ENCODE results near the gene TMEM43.
"Not testable (repeated sequence)": the region's sequence is repeated elsewhere in the genome, so short reads cannot be mapped to it uniquely, and the experiment has no call there.

The TMEM43 gene

GRCh38 chr3:14119651-14120050, 5.2 kb upstream of the TMEM43 start:
- no peak overlapping the region for H2BK120ac ChIP-seq (ENCODE audit: low read depth, low read length)
- no peak overlapping the region for H3K23ac ChIP-seq (ENCODE audit: low read depth, low read length, poor library complexity)
- no CpG with 5 or more reads among the region's 2 CpGs for WGBS, 2 donors (ENCODE audit: extremely low coverage in 2 of 2, insufficient read length in 2 of 2, insufficient replicate concordance in 1 of 2)
- H3K79me1 ChIP-seq (ENCODE audit: low read depth, low read length), result peaks cover 1% of the 10 kb centered on the region
- peaks cover 6 to 40% of the 10 kb centered on the region in 2 donors for H3K36me3 ChIP-seq (replicated peaks in 1 of 2; ENCODE audit: control insufficient read depth in 2 of 2, insufficient read depth in 2 of 2, low read length in 2 of 2)
- no peak overlapping the region for H4K91ac ChIP-seq (ENCODE audit: low read depth, low read length, poor library complexity)
- no peak overlapping the region for H2AFZ ChIP-seq (ENCODE audit: low read length)
- no peak overlapping the region for H4K8ac ChIP-seq (ENCODE audit: low read depth, low read length)
- no peak overlapping the region for H3K4ac ChIP-seq (ENCODE audit: low read length)
- H3K4me2 ChIP-seq (ENCODE audit: insufficient read depth, low read length, poor library complexity, severe bottlenecking), result no peak overlapping the region
- peaks cover 0 to 7% of the 10 kb centered on the region in 2 donors for H3K4me1 ChIP-seq (ENCODE audit: control insufficient read depth in 2 of 2, insufficient read depth in 1 of 2, low read depth in 1 of 2, low read length in 2 of 2)
- no peak overlapping the region for H3K4me3 ChIP-seq (ENCODE audit: low read length in 2 of 2)
- H3K18ac ChIP-seq (ENCODE audit: low read length), result no peak overlapping the region
- H3K27ac ChIP-seq (replicated peaks; ENCODE audit: low read length), result no peak overlapping the region
- DNase-seq (ENCODE audit: low spot score), result no peak
- no peak overlapping the region for H3K14ac ChIP-seq (ENCODE audit: low read length)
- no peak overlapping the region for H2BK15ac ChIP-seq (ENCODE audit: low read length)
- no peaks in the 10 kb centered on the region for H3K9me3 ChIP-seq (replicated peaks in 1 of 2; ENCODE audit: control insufficient read depth in 2 of 2, insufficient read depth in 1 of 2, low read depth in 1 of 2, low read length in 2 of 2)
- H3K9ac ChIP-seq (ENCODE audit: low read depth, low read length, poor library complexity), result no peak overlapping the region
- H2BK12ac ChIP-seq (ENCODE audit: low read length), result no peak overlapping the region
- H2BK5ac ChIP-seq (ENCODE audit: low read length), result no peak overlapping the region
- no peaks in the 10 kb centered on the region for H3K27me3 ChIP-seq (ENCODE audit: control insufficient read depth in 3 of 3, insufficient read depth in 3 of 3, low read depth in 1 of 3, low read length in 3 of 3)
- H2AK5ac ChIP-seq (ENCODE audit: low read depth, low read length), result no peak overlapping the region

- H3K14ac ChIP-seq (ENCODE audit: low read length), result no peak overlapping the region
- H3K4ac ChIP-seq (ENCODE audit: low read length), result no peak overlapping the region
- H3K9me3 ChIP-seq (replicated peaks in 1 of 2; ENCODE audit: control insufficient read depth in 2 of 2, insufficient read depth in 1 of 2, low read depth in 1 of 2, low read length in 2 of 2), result no peaks in the 10 kb centered on the region
- H2BK5ac ChIP-seq (ENCODE audit: low read length), result no peak overlapping the region
- no peak overlapping the region for H2BK12ac ChIP-seq (ENCODE audit: low read length)
- H4K8ac ChIP-seq (ENCODE audit: low read depth, low read length), result no peak overlapping the region
- no peak overlapping the region for H2AK5ac ChIP-seq (ENCODE audit: low read depth, low read length)
- no CpG with 5 or more reads among the region's 11 CpGs for WGBS, 2 donors (ENCODE audit: extremely low coverage in 2 of 2, insufficient read length in 2 of 2, insufficient replicate concordance in 1 of 2)
- no peak overlapping the region for H2AFZ ChIP-seq (ENCODE audit: low read length)
- no peaks in the 10 kb centered on the region for H3K27me3 ChIP-seq (ENCODE audit: control insufficient read depth in 3 of 3, insufficient read depth in 3 of 3, low read depth in 1 of 3, low read length in 3 of 3)
- no peak overlapping the region for H3K27ac ChIP-seq (replicated peaks; ENCODE audit: low read length)
- no peak overlapping the region for H3K18ac ChIP-seq (ENCODE audit: low read length)
- no peak overlapping the region for H3K23ac ChIP-seq (ENCODE audit: low read depth, low read length, poor library complexity)
- H3K4me2 ChIP-seq (ENCODE audit: insufficient read depth, low read length, poor library complexity, severe bottlenecking), result no peak overlapping the region
- no peak for DNase-seq (ENCODE audit: low spot score)
- no peak overlapping the region for H4K91ac ChIP-seq (ENCODE audit: low read depth, low read length, poor library complexity)
- peaks cover 1% of the 10 kb centered on the region for H3K79me1 ChIP-seq (ENCODE audit: low read depth, low read length)
- H3K36me3 ChIP-seq (replicated peaks in 1 of 2; ENCODE audit: control insufficient read depth in 2 of 2, insufficient read depth in 2 of 2, low read length in 2 of 2), result peaks cover 6 to 34% of the 10 kb centered on the region in 2 donors
- no peak overlapping the region for H3K4me3 ChIP-seq (ENCODE audit: low read length in 2 of 2)
- no peak overlapping the region for H2BK120ac ChIP-seq (ENCODE audit: low read depth, low read length)
- H2BK15ac ChIP-seq (ENCODE audit: low read length), result no peak overlapping the region
- H3K9ac ChIP-seq (ENCODE audit: low read depth, low read length, poor library complexity), result no peak overlapping the region
- peaks cover 0 to 7% of the 10 kb centered on the region in 2 donors for H3K4me1 ChIP-seq (ENCODE audit: control insufficient read depth in 2 of 2, insufficient read depth in 1 of 2, low read depth in 1 of 2, low read length in 2 of 2)
These were observed 4.5 kb upstream of the TMEM43 start for GRCh38 chr3:14120111-14120920.

- H3K36me3 ChIP-seq (replicated peaks in 1 of 2; ENCODE audit: control insufficient read depth in 2 of 2, insufficient read depth in 2 of 2, low read length in 2 of 2), result peaks cover 2 to 27% of the 10 kb centered on the region in 2 donors
- not testable (repeated sequence) for H3K23ac ChIP-seq (ENCODE audit: low read depth, low read length, poor library complexity); H3K18ac ChIP-seq (ENCODE audit: low read length); H3K4me3 ChIP-seq (ENCODE audit: low read length in 2 of 2); H2BK12ac ChIP-seq (ENCODE audit: low read length); H3K4me2 ChIP-seq (ENCODE audit: insufficient read depth, low read length, poor library complexity, severe bottlenecking); H3K9me3 ChIP-seq (replicated peaks in 1 of 2; ENCODE audit: control insufficient read depth in 2 of 2, insufficient read depth in 1 of 2, low read depth in 1 of 2, low read length in 2 of 2); H3K9ac ChIP-seq (ENCODE audit: low read depth, low read length, poor library complexity); DNase-seq (ENCODE audit: low spot score); H4K8ac ChIP-seq (ENCODE audit: low read depth, low read length); H2AFZ ChIP-seq (ENCODE audit: low read length); H3K79me1 ChIP-seq (ENCODE audit: low read depth, low read length); H2AK5ac ChIP-seq (ENCODE audit: low read depth, low read length); H3K27me3 ChIP-seq (ENCODE audit: control insufficient read depth in 3 of 3, insufficient read depth in 3 of 3, low read depth in 1 of 3, low read length in 3 of 3); H2BK5ac ChIP-seq (ENCODE audit: low read length); H4K91ac ChIP-seq (ENCODE audit: low read depth, low read length, poor library complexity); H2BK15ac ChIP-seq (ENCODE audit: low read length); H3K27ac ChIP-seq (replicated peaks; ENCODE audit: low read length); H3K4me1 ChIP-seq (ENCODE audit: control insufficient read depth in 2 of 2, insufficient read depth in 1 of 2, low read depth in 1 of 2, low read length in 2 of 2); H2BK120ac ChIP-seq (ENCODE audit: low read depth, low read length); H3K14ac ChIP-seq (ENCODE audit: low read length); H3K4ac ChIP-seq (ENCODE audit: low read length)
- WGBS, 2 donors (ENCODE audit: extremely low coverage in 2 of 2, insufficient read length in 2 of 2, insufficient replicate concordance in 1 of 2), result no CpG with 5 or more reads among the region's 2 CpGs
These were observed 3.9 kb upstream of the TMEM43 start for GRCh38 chr3:14120921-14121448.

- peaks cover 7 to 12% of the 10 kb centered on the region in 2 donors for H3K4me1 ChIP-seq (ENCODE audit: control insufficient read depth in 2 of 2, insufficient read depth in 1 of 2, low read depth in 1 of 2, low read length in 2 of 2)
- H4K8ac ChIP-seq (ENCODE audit: low read depth, low read length), result no peak overlapping the region
- H3K27ac ChIP-seq (replicated peaks; ENCODE audit: low read length), result no peak overlapping the region
- H3K9me3 ChIP-seq (replicated peaks in 1 of 2; ENCODE audit: control insufficient read depth in 2 of 2, insufficient read depth in 1 of 2, low read depth in 1 of 2, low read length in 2 of 2), result no peaks in the 10 kb centered on the region
- no peak overlapping the region for H2BK12ac ChIP-seq (ENCODE audit: low read length)
- no peak overlapping the region for H2BK120ac ChIP-seq (ENCODE audit: low read depth, low read length)
- no peak overlapping the region for H3K4me3 ChIP-seq (ENCODE audit: low read length in 2 of 2)
- no peak overlapping the region for H3K4me2 ChIP-seq (ENCODE audit: insufficient read depth, low read length, poor library complexity, severe bottlenecking)
- no peak overlapping the region for H3K23ac ChIP-seq (ENCODE audit: low read depth, low read length, poor library complexity)
- H2AFZ ChIP-seq (ENCODE audit: low read length), result no peak overlapping the region
- no peak overlapping the region for H3K9ac ChIP-seq (ENCODE audit: low read depth, low read length, poor library complexity)
- no peak for DNase-seq (ENCODE audit: low spot score)
- H2BK15ac ChIP-seq (ENCODE audit: low read length), result no peak overlapping the region
- no peak overlapping the region for H2AK5ac ChIP-seq (ENCODE audit: low read depth, low read length)
- H3K14ac ChIP-seq (ENCODE audit: low read length), result no peak overlapping the region
- no peaks in the 10 kb centered on the region for H3K27me3 ChIP-seq (ENCODE audit: control insufficient read depth in 3 of 3, insufficient read depth in 3 of 3, low read depth in 1 of 3, low read length in 3 of 3)
- no peak overlapping the region for H3K18ac ChIP-seq (ENCODE audit: low read length)
- H3K4ac ChIP-seq (ENCODE audit: low read length), result no peak overlapping the region
- H4K91ac ChIP-seq (ENCODE audit: low read depth, low read length, poor library complexity), result no peak overlapping the region
- H2BK5ac ChIP-seq (ENCODE audit: low read length), result no peak overlapping the region
- H3K79me1 ChIP-seq (ENCODE audit: low read depth, low read length), result peaks cover 1% of the 10 kb centered on the region
- no CpG with 5 or more reads among the region's 5 CpGs for WGBS, 2 donors (ENCODE audit: extremely low coverage in 2 of 2, insufficient read length in 2 of 2, insufficient replicate concordance in 1 of 2)
- H3K36me3 ChIP-seq (replicated peaks in 1 of 2; ENCODE audit: control insufficient read depth in 2 of 2, insufficient read depth in 2 of 2, low read length in 2 of 2), result peaks cover 0 to 28% of the 10 kb centered on the region in 2 donors
These were observed 3.0 kb upstream of the TMEM43 start for GRCh38 chr3:14121859-14122258.

Data from neuronal stem cell (in vitro differentiated cells).